Measurements from ENCODE around the gene ZBTB45. TPM values are rescaled to one million over a fixed set of nuclear protein-coding genes. Genes with fewer than 3 reads are reported as not detected.

The ZBTB45 gene
- total and polyA plus RNA-seq, 10 of the 15 experiments (the other 5 are each of a cell fraction or from before 2014, with no cell fraction given): 0.29 to 17.2 (median 4.2) TPM

GRCh38 chr19:58475714-58476497 is 43.7 kb downstream of the ZBTB45 start, which contains the start of gene ZNF446 (continued):
- TF ChIP-seq CEBPB (IDR thresholded peaks at IDR 0.05; ENCODE audit: borderline replicate concordance in 1 of 2, low read depth in 2 of 2, low read length in 2 of 2): no peak
- TF ChIP-seq FOXK2 (IDR thresholded peaks at IDR 0.05): no peak
- no peak for TF ChIP-seq ZBTB33 (IDR thresholded peaks at IDR 0.05)
- no peak for TF ChIP-seq RBBP5 (conservative IDR thresholded peaks at IDR 0.05)
- TF ChIP-seq USF1 (IDR thresholded peaks at IDR 0.05; ENCODE audit: borderline replicate concordance, extremely low read length, insufficient read depth, low read depth, low read length): no peak
- TF ChIP-seq SREBF1 (IDR thresholded peaks at IDR 0.05; ENCODE audit: low read length): peak; percentile 13
- TF ChIP-seq KDM1A (IDR thresholded peaks at IDR 0.05; ENCODE audit: borderline replicate concordance): no peak
- peak; percentile 70 for TF ChIP-seq CHD2 (IDR thresholded peaks at IDR 0.05; ENCODE audit: borderline replicate concordance, low read depth, low read length)
- 0 out of 2 replicates have a peak, but pooled peaks have one; percentile 29 for TF ChIP-seq FOXM1 (IDR thresholded peaks at IDR 0.05; ENCODE audit: low read depth, low read length)
- TF ChIP-seq KAT2A (conservative IDR thresholded peaks at IDR 0.05; ENCODE audit: control insufficient read depth, low read depth, low read length): no peak
- TF ChIP-seq ASH2L (IDR thresholded peaks at IDR 0.05; ENCODE audit: borderline replicate concordance, low read depth): no peak
- peak; percentile 67 for TF ChIP-seq POLR2AphosphoS5 (IDR thresholded peaks at IDR 0.05; ENCODE audit: low read length)
- peak; percentile 45 for TF ChIP-seq ELK1 (IDR thresholded peaks at IDR 0.05; ENCODE audit: low read depth, low read length)
- TF ChIP-seq BHLHE40 (IDR thresholded peaks at IDR 0.05; ENCODE audit: borderline replicate concordance in 1 of 2, low read depth in 2 of 2, low read length in 1 of 2): peak; percentile 5 to 73; a peak in 2 of 4 replicates
- 0 out of 4 replicates have a peak, but pooled peaks of 1 of the 2 experiments have one; percentile 25 for TF ChIP-seq ETV6 (conservative IDR thresholded peaks at IDR 0.05 in 1 of 2, IDR thresholded peaks at IDR 0.05 in 1 of 2; ENCODE audit: borderline replicate concordance in 1 of 2, low read depth in 1 of 2)
- TF ChIP-seq PAX8 (IDR thresholded peaks at IDR 0.05): no peak
- no peak for TF ChIP-seq JUND (IDR thresholded peaks at IDR 0.05; ENCODE audit: low read depth, low read length)
- no peak for TF ChIP-seq ZZZ3 (IDR thresholded peaks at IDR 0.05; ENCODE audit: control insufficient read depth, insufficient read length, low read depth)
- no peak for TF ChIP-seq REST (IDR thresholded peaks at IDR 0.05; ENCODE audit: low read depth, low read length)
- no peak for TF ChIP-seq IRF5 (IDR thresholded peaks at IDR 0.05; ENCODE audit: borderline replicate concordance)

Measured in GM12878 (cell line).